Loucy (cell line): ENCODE results near the gene GABRR3.

Source experiments
- H2AFZ ChIP-seq: fragments of 200-600 bp; sonication (generic); 2 replicates; pipeline ENCODE4 v1.6.0; 2016; ENCODE audit warnings: antibody characterized with exemption, mild to moderate bottlenecking, low read length, moderate library complexity
- H3F3A ChIP-seq: fragments of 200-600 bp; 2 replicates; pipeline ENCODE4 v1.6.0; 2016; ENCODE audit warnings: antibody characterized with exemption, low read depth, mild to moderate bottlenecking
- H3K27me3 ChIP-seq: fragments of 200-600 bp; sonication (generic); 2 replicates; pipeline ENCODE4 v1.6.1; 2014; ENCODE audit warnings: low read length, mild to moderate bottlenecking; ENCODE audit not compliant: insufficient read depth, poor library complexity, severe bottlenecking
- H3K36me3 ChIP-seq: fragments of 200-600 bp; sonication (generic); 2 replicates; pipeline ENCODE4 v1.6.1; 2016; ENCODE audit warnings: low read length; ENCODE audit not compliant: insufficient read depth
- H3K4me1 ChIP-seq: fragments of 200-600 bp; sonication (generic); 2 replicates; pipeline ENCODE4 v1.5.1; 2014; ENCODE audit warnings: low read length, mild to moderate bottlenecking; ENCODE audit not compliant: insufficient read depth, poor library complexity, severe bottlenecking
- H3K4me2 ChIP-seq: fragments of 200-600 bp; sonication (generic); 2 replicates; pipeline ENCODE4 v1.6.0; 2014; ENCODE audit warnings: antibody characterized with exemption, low read length, low read depth, mild to moderate bottlenecking; ENCODE audit not compliant: poor library complexity, severe bottlenecking
- H3K4me3 ChIP-seq: fragments of 200-600 bp; sonication (generic); 2 replicates; pipeline ENCODE4 v1.5.1; 2014; ENCODE audit warnings: low read length, mild to moderate bottlenecking, mixed read lengths; ENCODE audit not compliant: poor library complexity, severe bottlenecking
- H3K79me2 ChIP-seq: fragments of 200-600 bp; sonication (generic); 2 replicates; pipeline ENCODE4 v1.6.1; 2014; ENCODE audit warnings: low read length; ENCODE audit not compliant: insufficient read depth
- H3K9ac ChIP-seq: fragments of 200-600 bp; sonication (generic); 2 replicates; pipeline ENCODE4 v1.6.0; 2014; ENCODE audit warnings: mild to moderate bottlenecking, low read depth, low read length, moderate library complexity; ENCODE audit not compliant: poor library complexity, severe bottlenecking
- H3K9me2 ChIP-seq: fragments of 200-600 bp; sonication (generic); replicated peaks from 2 replicates; pipeline ENCODE4 v1.6.1; 2016; ENCODE audit warnings: low read depth, low read length, mixed read lengths
- H3K9me3 ChIP-seq: fragments of 200-600 bp; sonication (generic); 2 replicates; pipeline ENCODE4 v1.6.1; 2014; ENCODE audit warnings: mild to moderate bottlenecking, antibody characterized with exemption, low read length, low read depth; ENCODE audit not compliant: insufficient read depth
- H4K20me1 ChIP-seq: fragments of 200-600 bp; sonication (generic); 2 replicates; pipeline ENCODE4 v1.6.0; 2014; ENCODE audit warnings: antibody characterized with exemption, low read length, mild to moderate bottlenecking; ENCODE audit not compliant: insufficient read depth, poor library complexity, severe bottlenecking
- CTCF ChIP-seq: fragments of 200-600 bp; sonication (generic); conservative IDR thresholded peaks from 2 replicates; pipeline ENCODE4 v1.5.1; 2014; ENCODE audit warnings: mild to moderate bottlenecking, antibody characterized with exemption, low read length
- EZH2phosphoT487 ChIP-seq: fragments of 200-600 bp; IDR thresholded peaks from 2 replicates; pipeline ENCODE4 v1.6.1; 2018; ENCODE audit warnings: antibody characterized with exemption, mild to moderate bottlenecking, moderate library complexity, borderline replicate concordance

Gene GABRR3

GRCh38 chr3:97954228-97954827, 80.8 kb downstream of the GABRR3 start:
- no peaks in the 10 kb centered on the region for H3K9me3 ChIP-seq
- no peak overlapping the region for H2AFZ ChIP-seq
- H3K36me3 ChIP-seq: peaks cover 44% of the 10 kb centered on the region; the same call in 1 of the 2 replicates
- H3K27me3 ChIP-seq: no peaks in the 10 kb centered on the region
- TF ChIP-seq EZH2phosphoT487 (no peak), CTCF (no peak)
- no peaks in the 10 kb centered on the region for H3F3A ChIP-seq
- H3K9me2 ChIP-seq: no peaks in the 10 kb centered on the region
- H3K79me2 ChIP-seq: no peaks in the 10 kb centered on the region
- H3K4me2 ChIP-seq: no peak overlapping the region
- H3K4me3 ChIP-seq: no peak overlapping the region
- H3K4me1 ChIP-seq: peaks cover 9% of the 10 kb centered on the region
- no peaks in the 10 kb centered on the region for H4K20me1 ChIP-seq
- H3K9ac ChIP-seq: no peak overlapping the region

GRCh38 chr3:97952872-97953271, 82.2 kb downstream of the GABRR3 start:
- no peaks in the 10 kb centered on the region for H3K27me3 ChIP-seq
- H3K9me3 ChIP-seq: no peaks in the 10 kb centered on the region
- H3K79me2 ChIP-seq: no peaks in the 10 kb centered on the region
- no peaks in the 10 kb centered on the region for H3K4me1 ChIP-seq
- TF ChIP-seq EZH2phosphoT487: no peak
- TF ChIP-seq CTCF: no peak
- no peaks in the 10 kb centered on the region for H3K9me2 ChIP-seq
- no peak overlapping the region for H3K4me2 ChIP-seq
- no peaks in the 10 kb centered on the region for H4K20me1 ChIP-seq
- no peaks in the 10 kb centered on the region for H3F3A ChIP-seq
- no peak overlapping the region for H3K4me3 ChIP-seq
- H2AFZ ChIP-seq: no peak overlapping the region
- H3K9ac ChIP-seq: no peak overlapping the region
- peaks cover 53% of the 10 kb centered on the region; the same call in 1 of the 2 replicates for H3K36me3 ChIP-seq

- Histone ChIP-seq H3K36me3 (peaks cover 53% of the 10 kb centered on the region; the same call in 1 of the 2 replicates), H3K9me2 (no peaks in the 10 kb centered on the region), H3K4me1 (no peaks in the 10 kb centered on the region), H2AFZ (no peak overlapping the region), H3F3A (no peaks in the 10 kb centered on the region), H3K27me3 (no peaks in the 10 kb centered on the region), H3K9ac (no peak overlapping the region), H4K20me1 (no peaks in the 10 kb centered on the region), H3K4me2 (no peak overlapping the region), H3K79me2 (no peaks in the 10 kb centered on the region), H3K4me3 (no peak overlapping the region), H3K9me3 (no peaks in the 10 kb centered on the region)
- no peak for TF ChIP-seq EZH2phosphoT487
These were observed 82.8 kb downstream of the GABRR3 start for GRCh38 chr3:97952280-97952679.

- Histone ChIP-seq H3K79me2 (no peaks in the 10 kb centered on the region), H4K20me1 (no peaks in the 10 kb centered on the region), H3K9me2 (no peaks in the 10 kb centered on the region), H3K4me1 (no peaks in the 10 kb centered on the region), H3K9ac (no peak overlapping the region), H3K4me3 (no peak overlapping the region), H3K4me2 (no peak overlapping the region), H3F3A (no peaks in the 10 kb centered on the region), H3K27me3 (no peaks in the 10 kb centered on the region), H2AFZ (no peak overlapping the region), H3K36me3 (peaks cover 70% of the 10 kb centered on the region; the same call in 1 of the 2 replicates), H3K9me3 (no peaks in the 10 kb centered on the region)
- no peak for TF ChIP-seq CTCF
- TF ChIP-seq EZH2phosphoT487: no peak
These were observed 84.8 kb downstream of the GABRR3 start for GRCh38 chr3:97950360-97950759.
